ENCODE measurements around the gene SIK3. TPM values are rescaled to one million over a fixed set of nuclear protein-coding genes. Genes with fewer than 3 reads are reported as not detected.

SIK3 gene
- total RNA-seq, 2 donors from 2014 or later: 26.7 to 28.0 TPM

GRCh38 chr11:117097014-117097388 is 1.2 kb downstream of the SIK3 start:
- no peak for DNase-seq
- no peak for TF ChIP-seq CTCF (IDR thresholded peaks at IDR 0.05)
- Histone ChIP-seq H3K9ac (ENCODE audit: low read depth in 2 of 2, low read length in 2 of 2) (peak overlapping the region in 1 of 2 donors; percentile 89), H3K27ac (peak overlapping the region; percentile 81), H3K4me1 (peaks cover 17% of the 10 kb centered on the region), H3K4me3 (peak overlapping the region; percentile 73), H3K27me3 (no peaks in the 10 kb centered on the region), H3K36me3 (no peaks in the 10 kb centered on the region), H3K9me3 (no peaks in the 10 kb centered on the region)
- intact Hi-C loops (cut with DNase I): no loop called here

GRCh38 chr11:117096201-117096991 is 1.8 kb downstream of the SIK3 start:
- H3K9me3 ChIP-seq: no peaks in the 10 kb centered on the region
- H3K27me3 ChIP-seq: no peaks in the 10 kb centered on the region
- TF ChIP-seq CTCF (IDR thresholded peaks at IDR 0.05): no peak
- peak overlapping the region; percentile 42 to 60 for H3K9ac ChIP-seq (ENCODE audit: low read depth in 2 of 2, low read length in 2 of 2)
- H3K4me1 ChIP-seq: peaks cover 17% of the 10 kb centered on the region
- H3K36me3 ChIP-seq: no peaks in the 10 kb centered on the region
- intact Hi-C loops (cut with DNase I): no loop called here
- H3K4me3 ChIP-seq: peak overlapping the region; percentile 73
- peak overlapping the region; percentile 81 for H3K27ac ChIP-seq
- peak; percentile 47 for DNase-seq

GRCh38 chr11:117095284-117096161 is 2.7 kb downstream of the SIK3 start:
- no peak for TF ChIP-seq CTCF (IDR thresholded peaks at IDR 0.05)
- Histone ChIP-seq H3K27ac (peak overlapping the region; percentile 81), H3K4me3 (no peak overlapping the region), H3K9ac (ENCODE audit: low read depth in 2 of 2, low read length in 2 of 2) (peak overlapping the region in 1 of 2 donors; percentile 60), H3K36me3 (no peaks in the 10 kb centered on the region), H3K27me3 (no peaks in the 10 kb centered on the region), H3K9me3 (no peaks in the 10 kb centered on the region), H3K4me1 (peaks cover 17% of the 10 kb centered on the region)
- intact Hi-C loops (cut with DNase I): no loop called here
- no peak for DNase-seq

- Histone ChIP-seq H3K27ac (no peak overlapping the region), H3K9me3 (no peaks in the 10 kb centered on the region), H3K4me3 (no peak overlapping the region), H3K36me3 (no peaks in the 10 kb centered on the region), H3K27me3 (no peaks in the 10 kb centered on the region), H3K4me1 (peaks cover 17% of the 10 kb centered on the region), H3K9ac (ENCODE audit: low read depth in 2 of 2, low read length in 2 of 2) (no peak overlapping the region)
- intact Hi-C loops (cut with DNase I): no loop called here
- no peak for DNase-seq
- TF ChIP-seq CTCF (IDR thresholded peaks at IDR 0.05): no peak
Measured at GRCh38 chr11:117094776-117095175, 3.5 kb downstream of the SIK3 start.

GRCh38 chr11:117092951-117093590 is 5.2 kb downstream of the SIK3 start:
- Histone ChIP-seq H3K9ac (ENCODE audit: low read depth in 2 of 2, low read length in 2 of 2) (no peak overlapping the region), H3K27ac (no peak overlapping the region), H3K4me1 (peaks cover 17% of the 10 kb centered on the region), H3K27me3 (no peaks in the 10 kb centered on the region), H3K36me3 (no peaks in the 10 kb centered on the region), H3K9me3 (no peaks in the 10 kb centered on the region), H3K4me3 (no peak overlapping the region)
- intact Hi-C loops (cut with DNase I): no loop called here
- TF ChIP-seq CTCF (IDR thresholded peaks at IDR 0.05): no peak
- no peak for DNase-seq
